Mucosa of rectum (tissue), 2 donors: ENCODE measurements around the gene SAMD3.
"Not testable (repeated sequence)": the region's sequence is repeated elsewhere in the genome, so short reads cannot be mapped to it uniquely, and the experiment has no call there.

Experiments
- H3K27ac ChIP-seq, 2 donors: one replicate each; pipeline ENCODE4 v1.7.0; 2013; ENCODE audit warnings: inconsistent platforms in 2 of 2, low read depth in 2 of 2, low read length in 2 of 2
- H3K27me3 ChIP-seq, 2 donors: one replicate each; pipeline ENCODE4 v1.7.0; 2013; ENCODE audit warnings: low read length in 2 of 2; ENCODE audit not compliant: control insufficient read depth in 2 of 2, insufficient read depth in 2 of 2
- H3K36me3 ChIP-seq, 2 donors: one replicate each; pipeline ENCODE4 v1.7.0; 2013; ENCODE audit warnings: low read length in 2 of 2; ENCODE audit not compliant: control insufficient read depth in 2 of 2, insufficient read depth in 2 of 2
- H3K4me1 ChIP-seq, 2 donors: one replicate each; pipeline ENCODE4 v1.7.0; 2013; ENCODE audit warnings: low read length in 2 of 2, mild to moderate bottlenecking in 1 of 2; ENCODE audit not compliant: control insufficient read depth in 2 of 2, insufficient read depth in 2 of 2
- H3K4me3 ChIP-seq, 2 donors: one replicate each; pipeline ENCODE4 v1.7.0; 2013; ENCODE audit warnings: low read length in 2 of 2
- H3K9ac ChIP-seq, 2 donors: one replicate each; pipeline ENCODE4 v1.7.0; 2013; ENCODE audit warnings: low read length in 2 of 2, low read depth in 1 of 2, mild to moderate bottlenecking in 1 of 2
- H3K9me3 ChIP-seq, 2 donors: one replicate each; pipeline ENCODE4 v1.7.0; 2013; ENCODE audit warnings: low read length in 2 of 2; ENCODE audit not compliant: control insufficient read depth in 2 of 2
- donor health status: healthy.
- donor health status: Normal muscosa, but diverticular disease.

Gene SAMD3

GRCh38 chr6:130222775-130223174 lies at the start of gene SAMD3:
SAMD3 (minus strand) TSS chr6:130222951; CDS start chr6:130215273, 7,678 bp downstream.
- H3K9ac ChIP-seq = no peak within 1 kb of the TSS
- H3K9me3 ChIP-seq = no peaks in the 10 kb centered on the region
- H3K4me1 ChIP-seq = no peaks in the 10 kb centered on the region
- no peaks in the 10 kb centered on the region for H3K27me3 ChIP-seq
- no peaks in the 10 kb centered on the region for H3K36me3 ChIP-seq
- H3K4me3 ChIP-seq = no peak within 1 kb of the TSS
- H3K27ac ChIP-seq = no peak within 1 kb of the TSS

- no peak overlapping the region for H3K27ac ChIP-seq
- no peaks in the 10 kb centered on the region for H3K36me3 ChIP-seq
- peaks cover 6 to 8% of the 10 kb centered on the region in 2 donors for H3K9me3 ChIP-seq
- no peak overlapping the region for H3K9ac ChIP-seq
- H3K27me3 ChIP-seq = no peaks in the 10 kb centered on the region
- no peaks in the 10 kb centered on the region for H3K4me1 ChIP-seq
- H3K4me3 ChIP-seq = no peak overlapping the region
Measured at GRCh38 chr6:130269969-130270635, 47.4 kb upstream of the SAMD3 start.

- not testable (repeated sequence) for H3K36me3 ChIP-seq, H3K4me3 ChIP-seq, H3K27ac ChIP-seq, H3K9ac ChIP-seq, H3K4me1 ChIP-seq, H3K9me3 ChIP-seq, H3K27me3 ChIP-seq
Measured at GRCh38 chr6:130265553-130265952, 42.8 kb upstream of the SAMD3 start.

GRCh38 chr6:130262008-130262407 lies 39.3 kb upstream of the SAMD3 start:
- no peak overlapping the region for H3K27ac ChIP-seq
- no peaks in the 10 kb centered on the region for H3K4me1 ChIP-seq
- no peaks in the 10 kb centered on the region for H3K36me3 ChIP-seq
- H3K9ac ChIP-seq = no peak overlapping the region
- H3K4me3 ChIP-seq = no peak overlapping the region
- no peaks in the 10 kb centered on the region for H3K27me3 ChIP-seq
- H3K9me3 ChIP-seq = no peaks in the 10 kb centered on the region

GRCh38 chr6:130261558-130261957 lies 38.8 kb upstream of the SAMD3 start:
- not testable (repeated sequence) for H3K9ac ChIP-seq, H3K36me3 ChIP-seq, H3K4me3 ChIP-seq, H3K9me3 ChIP-seq, H3K27me3 ChIP-seq, H3K4me1 ChIP-seq
- H3K27ac ChIP-seq = peak overlapping the region in 1 of 2 donors; percentile 38

- H3K4me1 ChIP-seq, H3K27me3 ChIP-seq, H3K9me3 ChIP-seq, H3K36me3 ChIP-seq, H3K9ac ChIP-seq: not testable (repeated sequence)
- Histone ChIP-seq H3K4me3 (peak overlapping the region; percentile 16 to 42), H3K27ac (peak overlapping the region; percentile 37 to 77)
Measured at GRCh38 chr6:130260614-130261241, 38.0 kb upstream of the SAMD3 start.

- not testable (repeated sequence) for H3K27me3 ChIP-seq, H3K36me3 ChIP-seq, H3K4me3 ChIP-seq, H3K4me1 ChIP-seq, H3K9ac ChIP-seq, H3K9me3 ChIP-seq
- peak overlapping the region; percentile 37 to 77 for H3K27ac ChIP-seq
Measured at GRCh38 chr6:130260050-130260462, 37.3 kb upstream of the SAMD3 start.

- Histone ChIP-seq H3K4me1 (no peaks in the 10 kb centered on the region), H3K27ac (no peak overlapping the region), H3K27me3 (no peaks in the 10 kb centered on the region), H3K36me3 (no peaks in the 10 kb centered on the region), H3K9me3 (no peaks in the 10 kb centered on the region), H3K9ac (no peak overlapping the region), H3K4me3 (no peak overlapping the region)
Measured at GRCh38 chr6:130259557-130259956, 36.8 kb upstream of the SAMD3 start.

- H3K36me3 ChIP-seq = no peaks in the 10 kb centered on the region
- H3K9ac ChIP-seq = no peak overlapping the region
- no peaks in the 10 kb centered on the region for H3K27me3 ChIP-seq
- H3K9me3 ChIP-seq = no peaks in the 10 kb centered on the region
- no peaks in the 10 kb centered on the region for H3K4me1 ChIP-seq
- no peak overlapping the region for H3K27ac ChIP-seq
- H3K4me3 ChIP-seq = no peak overlapping the region
Measured at GRCh38 chr6:130259140-130259539, 36.4 kb upstream of the SAMD3 start.

GRCh38 chr6:130252527-130253237 lies 29.9 kb upstream of the SAMD3 start:
- H3K9ac ChIP-seq = no peak overlapping the region
- no peaks in the 10 kb centered on the region for H3K27me3 ChIP-seq
- no peaks in the 10 kb centered on the region for H3K36me3 ChIP-seq
- no peaks in the 10 kb centered on the region for H3K9me3 ChIP-seq
- H3K4me1 ChIP-seq = no peaks in the 10 kb centered on the region
- no peak overlapping the region for H3K4me3 ChIP-seq
- no peak overlapping the region for H3K27ac ChIP-seq
